Kidney capillary endothelial cell (primary cell): Measurements from ENCODE around the gene SLC34A2.
"Not testable (repeated sequence)": the region's sequence is repeated elsewhere in the genome, so short reads cannot be mapped to it uniquely, and the experiment has no call there.

Experiments used
- DNase-seq: peaks from one replicate; pipeline ENCODE4 v3.0.0-alpha.2; 2018; ENCODE audit warnings: low spot score

The SLC34A2 gene

DNA sequence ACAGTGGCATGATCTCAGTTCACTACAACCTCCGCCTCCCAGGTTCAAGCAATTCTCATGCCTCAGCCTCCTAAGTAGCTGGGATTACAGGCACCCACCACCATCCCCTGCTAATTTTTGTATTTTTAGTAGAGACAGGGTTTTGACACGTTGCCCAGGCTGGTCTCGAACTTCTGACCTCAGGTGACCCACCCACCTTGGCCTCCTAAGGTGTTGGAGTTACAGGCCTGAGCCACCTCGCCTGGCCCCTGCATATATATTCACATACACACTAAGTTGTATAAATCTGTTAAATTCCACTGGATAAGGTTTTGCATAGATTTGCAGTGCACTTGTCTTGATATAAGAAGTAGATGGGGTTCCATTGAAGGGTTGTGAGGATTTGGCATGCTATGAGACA, 5.8 kb downstream of the SLC34A2 start:
- not testable (repeated sequence) for DNase-seq

DNA sequence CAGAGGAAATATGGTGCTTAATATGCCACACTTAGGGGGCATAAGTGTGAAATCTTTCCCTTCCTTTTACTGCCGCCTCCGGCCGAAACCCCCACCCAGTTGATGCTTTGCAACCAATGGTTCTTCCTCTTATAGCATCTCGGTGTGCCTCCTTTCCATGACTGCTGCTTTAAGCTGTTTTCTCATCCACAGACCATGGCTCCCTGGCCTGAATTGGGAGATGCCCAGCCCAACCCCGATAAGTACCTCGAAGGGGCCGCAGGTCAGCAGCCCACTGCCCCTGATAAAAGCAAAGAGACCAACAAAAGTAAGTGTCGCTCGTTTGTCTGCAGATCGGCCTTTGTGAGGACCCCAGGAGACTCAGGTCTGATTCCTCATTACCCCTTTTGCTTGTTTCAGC, 6.7 kb downstream of the SLC34A2 start:
- DNase-seq, result no peak

DNA sequence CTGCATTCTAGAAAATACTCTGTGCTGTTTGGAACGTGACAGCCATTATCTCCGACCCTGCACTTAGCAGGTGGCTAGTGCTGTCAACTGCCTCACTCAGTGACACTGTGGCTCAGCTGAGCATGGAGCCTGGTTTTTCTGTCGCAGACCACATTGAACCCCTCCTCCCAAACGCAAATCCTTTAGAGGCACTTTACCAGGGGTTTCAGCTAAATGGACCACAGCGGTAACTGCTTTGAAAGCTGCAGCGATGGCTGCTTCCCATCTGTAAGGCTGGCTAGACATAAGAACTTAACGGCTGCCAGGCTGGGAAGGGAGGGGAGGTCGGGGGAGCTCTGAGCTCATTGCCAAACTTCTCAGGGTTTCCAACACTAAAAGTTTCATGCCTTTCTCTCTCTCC, 8.1 kb downstream of the SLC34A2 start:
- DNase-seq, result no peak

DNA sequence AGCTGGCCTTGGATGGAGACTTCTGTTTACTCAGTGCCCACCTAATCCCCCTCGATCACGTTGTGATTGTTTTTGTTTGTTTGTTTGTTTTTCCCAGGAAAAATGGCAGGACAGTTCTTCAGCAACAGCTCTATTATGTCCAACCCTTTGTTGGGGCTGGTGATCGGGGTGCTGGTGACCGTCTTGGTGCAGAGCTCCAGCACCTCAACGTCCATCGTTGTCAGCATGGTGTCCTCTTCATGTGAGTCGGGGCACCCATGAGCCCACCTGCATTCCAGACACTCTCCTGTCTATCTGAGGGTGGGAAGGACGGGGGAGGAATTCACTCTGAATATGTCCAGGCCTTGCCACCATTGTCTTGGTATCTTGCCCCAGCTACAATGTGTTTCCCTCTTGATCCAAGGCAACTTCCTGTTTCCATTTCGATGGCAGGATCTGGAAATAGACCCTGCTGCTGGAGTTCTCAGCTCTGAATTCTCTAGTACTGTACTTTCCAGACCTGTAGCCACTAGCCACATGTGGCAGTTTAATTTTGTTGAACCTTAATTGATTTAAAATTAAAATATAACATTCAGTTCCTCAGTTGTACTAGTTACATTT, 10.5 kb downstream of the SLC34A2 start:
- no peak for DNase-seq

DNA sequence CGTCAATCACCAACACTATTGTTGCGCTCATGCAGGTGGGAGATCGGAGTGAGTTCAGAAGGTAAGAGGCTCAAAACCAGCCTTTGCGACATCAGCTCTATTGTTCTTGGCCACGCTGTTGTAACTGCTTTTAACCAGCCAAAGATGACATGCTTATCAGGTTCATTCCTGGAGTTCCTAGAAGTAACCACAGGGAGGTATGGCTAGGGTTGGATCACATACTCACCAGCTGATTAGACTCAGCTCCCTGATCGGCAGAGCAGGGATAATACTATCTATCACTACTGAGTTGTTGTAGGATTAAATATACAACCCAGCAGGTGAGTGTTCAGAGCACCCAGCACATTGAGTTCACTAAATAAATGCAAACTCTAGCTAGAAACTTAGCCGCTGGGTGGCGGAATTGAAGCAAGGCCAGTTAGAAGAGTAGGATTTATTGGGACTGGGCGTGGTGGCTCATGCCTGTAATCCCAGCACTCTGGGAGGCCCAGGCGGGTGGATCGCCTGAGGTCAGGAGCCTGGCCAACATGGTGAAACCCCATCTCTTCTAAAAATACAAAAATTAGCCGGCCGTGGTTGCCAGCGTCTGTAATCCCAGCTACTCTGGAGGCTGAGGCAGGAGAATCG, 12.4 kb downstream of the SLC34A2 start:
- no peak for DNase-seq

DNA sequence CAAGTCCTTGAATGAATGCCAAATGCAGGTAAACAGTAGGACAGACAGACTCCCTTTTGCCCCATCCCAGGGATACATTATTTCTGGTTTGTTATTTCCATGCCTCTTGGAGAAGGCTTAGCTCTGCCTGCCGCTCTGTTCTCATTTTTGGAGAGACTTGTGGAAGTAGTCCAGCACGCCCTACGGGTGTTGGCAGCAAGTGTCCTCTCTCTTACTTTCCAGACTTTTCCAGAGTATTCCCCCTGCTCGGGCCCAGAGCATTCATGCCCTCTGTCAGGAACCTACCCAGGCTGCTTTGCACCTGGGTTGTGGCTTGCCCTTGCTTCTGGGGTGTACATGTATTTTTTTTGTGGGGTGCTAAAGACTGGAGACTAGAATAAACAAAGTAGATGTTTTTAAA, 15.3 kb downstream of the SLC34A2 start:
- no peak for DNase-seq

DNA sequence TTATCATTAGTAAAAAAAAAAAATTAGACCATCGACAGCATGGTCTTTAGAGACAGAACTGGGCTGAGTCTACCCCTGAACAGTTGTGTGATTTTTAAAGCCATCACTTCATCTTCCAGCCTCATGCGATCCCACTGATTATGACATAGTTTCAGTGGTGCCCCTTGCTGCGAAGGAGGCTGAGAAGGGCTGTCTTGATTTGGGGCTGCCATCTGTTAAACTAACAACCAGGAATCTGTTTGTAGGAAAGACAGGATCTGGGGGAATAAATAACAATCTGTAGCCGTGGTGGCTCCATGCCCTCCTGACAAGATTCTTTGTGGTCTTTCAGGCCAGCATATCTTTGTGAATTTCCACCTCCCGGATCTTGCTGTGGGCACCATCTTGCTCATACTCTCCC, 17.1 kb downstream of the SLC34A2 start:
- DNase-seq, result no peak

DNA sequence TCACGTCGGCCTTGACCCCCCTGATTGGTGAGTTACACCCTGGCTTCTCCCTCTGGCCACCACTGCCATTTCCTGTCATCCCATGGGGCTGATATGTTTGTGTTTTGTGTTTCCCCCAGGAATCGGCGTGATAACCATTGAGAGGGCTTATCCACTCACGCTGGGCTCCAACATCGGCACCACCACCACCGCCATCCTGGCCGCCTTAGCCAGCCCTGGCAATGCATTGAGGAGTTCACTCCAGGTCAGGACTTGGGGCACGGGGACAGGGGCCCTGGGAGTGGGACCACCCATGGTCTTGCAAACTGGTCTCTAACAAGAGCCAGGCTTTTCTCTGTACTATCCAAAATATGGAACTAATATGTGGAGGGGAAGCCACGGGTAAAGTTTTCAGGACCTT, 18.7 kb downstream of the SLC34A2 start:
- DNase-seq, result no peak

DNA sequence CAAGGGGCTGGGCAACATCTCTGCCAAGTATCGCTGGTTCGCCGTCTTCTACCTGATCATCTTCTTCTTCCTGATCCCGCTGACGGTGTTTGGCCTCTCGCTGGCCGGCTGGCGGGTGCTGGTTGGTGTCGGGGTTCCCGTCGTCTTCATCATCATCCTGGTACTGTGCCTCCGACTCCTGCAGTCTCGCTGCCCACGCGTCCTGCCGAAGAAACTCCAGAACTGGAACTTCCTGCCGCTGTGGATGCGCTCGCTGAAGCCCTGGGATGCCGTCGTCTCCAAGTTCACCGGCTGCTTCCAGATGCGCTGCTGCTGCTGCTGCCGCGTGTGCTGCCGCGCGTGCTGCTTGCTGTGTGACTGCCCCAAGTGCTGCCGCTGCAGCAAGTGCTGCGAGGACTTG, 20.6 kb downstream of the SLC34A2 start:
- DNase-seq, result no peak

DNA sequence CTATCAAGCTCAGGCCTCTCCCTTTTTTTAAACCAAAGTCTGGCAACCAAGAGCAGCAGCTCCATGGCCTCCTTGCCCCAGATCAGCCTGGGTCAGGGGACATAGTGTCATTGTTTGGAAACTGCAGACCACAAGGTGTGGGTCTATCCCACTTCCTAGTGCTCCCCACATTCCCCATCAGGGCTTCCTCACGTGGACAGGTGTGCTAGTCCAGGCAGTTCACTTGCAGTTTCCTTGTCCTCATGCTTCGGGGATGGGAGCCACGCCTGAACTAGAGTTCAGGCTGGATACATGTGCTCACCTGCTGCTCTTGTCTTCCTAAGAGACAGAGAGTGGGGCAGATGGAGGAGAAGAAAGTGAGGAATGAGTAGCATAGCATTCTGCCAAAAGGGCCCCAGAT, 21.5 kb downstream of the SLC34A2 start:
- DNase-seq, result no peak

DNA sequence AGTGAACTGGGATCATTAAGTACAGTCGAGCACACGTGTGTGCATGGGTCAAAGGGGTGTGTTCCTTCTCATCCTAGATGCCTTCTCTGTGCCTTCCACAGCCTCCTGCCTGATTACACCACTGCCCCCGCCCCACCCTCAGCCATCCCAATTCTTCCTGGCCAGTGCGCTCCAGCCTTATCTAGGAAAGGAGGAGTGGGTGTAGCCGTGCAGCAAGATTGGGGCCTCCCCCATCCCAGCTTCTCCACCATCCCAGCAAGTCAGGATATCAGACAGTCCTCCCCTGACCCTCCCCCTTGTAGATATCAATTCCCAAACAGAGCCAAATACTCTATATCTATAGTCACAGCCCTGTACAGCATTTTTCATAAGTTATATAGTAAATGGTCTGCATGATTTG, 22.3 kb downstream of the SLC34A2 start:
- no peak for DNase-seq

DNA sequence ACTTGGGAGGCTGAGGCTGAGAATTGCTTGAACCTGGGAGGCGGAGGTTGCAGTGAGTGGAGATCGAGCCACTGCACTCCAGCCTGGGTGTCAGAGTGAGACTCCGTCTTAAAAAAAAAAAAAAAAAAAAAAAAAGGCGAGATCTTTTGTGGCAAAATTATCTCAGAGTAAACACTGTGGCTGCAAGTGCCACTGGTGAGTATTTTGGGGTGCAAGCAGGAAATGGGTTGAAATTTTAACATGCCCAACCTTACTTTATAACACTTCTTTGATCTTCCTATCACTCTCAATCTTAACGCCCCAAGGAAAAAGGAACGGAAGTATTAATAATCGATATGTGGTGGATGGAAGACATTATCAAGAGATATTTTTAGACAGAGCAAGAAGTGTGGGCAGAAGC, 32.1 kb downstream of the SLC34A2 start:
- no peak for DNase-seq

DNA sequence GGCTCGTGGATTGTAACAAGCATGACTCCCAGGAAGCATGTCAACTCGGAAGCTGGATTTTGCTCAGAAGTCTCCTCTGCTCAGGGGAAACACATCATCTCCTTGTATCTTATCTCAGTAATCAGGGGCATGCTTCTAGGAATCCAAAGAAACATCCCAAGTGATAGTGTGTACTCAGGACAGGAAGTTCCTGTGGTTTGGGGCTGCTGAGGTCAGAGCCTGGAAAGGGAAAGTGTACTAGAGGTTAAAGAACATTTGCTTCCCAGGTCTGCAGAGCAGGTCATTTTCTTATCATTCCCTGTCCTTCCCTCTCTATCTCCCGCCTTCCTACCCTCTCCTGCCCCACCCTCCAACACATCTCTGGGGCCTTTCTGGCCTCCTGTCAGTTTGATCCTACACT, 38.8 kb downstream of the SLC34A2 start:
- no peak for DNase-seq

DNA sequence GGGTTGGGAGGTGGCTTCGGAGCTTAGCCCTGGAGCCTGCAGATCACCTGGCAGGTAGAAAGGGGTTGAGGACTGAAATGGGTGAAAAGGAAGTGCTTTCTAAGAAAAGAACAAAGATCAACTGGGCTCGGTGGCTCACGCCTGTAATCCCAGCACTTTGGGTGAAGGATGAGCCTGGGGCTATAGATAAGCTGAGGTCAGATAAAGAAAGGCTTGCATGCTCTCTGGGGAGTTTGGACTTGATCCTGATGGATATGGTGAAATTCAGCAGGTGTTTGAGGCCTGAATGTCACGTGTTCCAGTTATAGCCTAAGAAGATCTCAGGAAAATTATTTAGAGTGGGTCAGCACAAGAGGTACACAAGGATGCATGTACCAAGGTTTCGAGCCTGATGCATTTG, 40.8 kb downstream of the SLC34A2 start:
- no peak for DNase-seq

DNA sequence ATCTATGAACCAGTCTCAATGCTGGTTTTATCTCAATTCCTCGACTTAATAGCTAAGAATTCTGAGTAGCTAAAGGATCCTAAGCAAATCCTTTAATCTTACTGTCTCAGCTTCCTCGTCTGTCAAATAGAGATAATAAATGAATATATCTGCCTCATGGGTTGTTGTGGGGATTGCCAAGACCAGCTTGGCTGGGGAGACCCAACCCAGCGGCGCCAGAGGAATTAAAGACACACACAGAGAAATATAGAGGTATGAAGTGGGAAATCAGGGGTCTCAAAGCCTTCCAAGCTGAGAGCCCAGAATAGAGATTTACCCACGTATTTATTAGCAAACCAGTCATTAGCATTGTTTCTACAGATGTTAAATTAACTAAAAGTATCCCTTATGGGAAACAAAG, 41.9 kb downstream of the SLC34A2 start:
- no peak for DNase-seq

DNA sequence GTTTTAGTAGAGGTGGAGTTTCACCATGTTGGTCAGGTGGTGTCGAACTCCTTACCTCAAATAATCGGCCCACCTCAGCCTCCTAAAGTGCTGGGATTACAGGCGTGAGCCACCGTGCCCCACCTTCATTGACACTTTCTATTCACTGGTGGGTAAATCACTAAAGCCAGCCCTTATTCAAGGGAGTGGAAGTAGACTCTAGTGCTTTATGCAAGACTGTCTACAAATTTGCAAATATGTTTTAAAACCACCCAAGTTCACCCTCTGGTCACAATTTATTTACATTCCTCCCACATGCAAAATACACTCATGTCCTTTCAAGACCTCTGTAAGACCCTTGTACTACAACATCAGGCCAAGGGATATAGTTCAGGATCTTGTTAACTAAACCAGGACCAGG, 45.0 kb downstream of the SLC34A2 start:
- no peak for DNase-seq

DNA sequence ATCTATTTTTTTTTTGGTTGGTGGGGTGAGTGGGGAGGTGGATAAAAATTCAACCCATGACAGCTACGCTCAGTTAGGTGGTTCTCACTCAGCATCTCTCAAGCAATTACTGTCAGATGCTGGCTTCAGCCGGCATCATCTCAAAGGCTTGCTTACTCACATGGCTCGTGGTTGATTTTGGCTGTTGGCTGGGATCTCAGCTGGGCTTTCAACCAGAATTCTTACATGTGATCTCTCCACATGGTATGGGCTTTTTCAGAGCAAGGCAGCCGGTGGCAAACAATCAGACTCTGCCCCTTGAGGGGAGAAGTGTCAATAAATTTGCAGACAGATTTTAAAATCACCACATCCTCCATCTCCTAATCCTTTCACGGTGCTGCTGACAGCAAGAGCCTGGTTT, 47.2 kb downstream of the SLC34A2 start:
- no peak for DNase-seq

DNA sequence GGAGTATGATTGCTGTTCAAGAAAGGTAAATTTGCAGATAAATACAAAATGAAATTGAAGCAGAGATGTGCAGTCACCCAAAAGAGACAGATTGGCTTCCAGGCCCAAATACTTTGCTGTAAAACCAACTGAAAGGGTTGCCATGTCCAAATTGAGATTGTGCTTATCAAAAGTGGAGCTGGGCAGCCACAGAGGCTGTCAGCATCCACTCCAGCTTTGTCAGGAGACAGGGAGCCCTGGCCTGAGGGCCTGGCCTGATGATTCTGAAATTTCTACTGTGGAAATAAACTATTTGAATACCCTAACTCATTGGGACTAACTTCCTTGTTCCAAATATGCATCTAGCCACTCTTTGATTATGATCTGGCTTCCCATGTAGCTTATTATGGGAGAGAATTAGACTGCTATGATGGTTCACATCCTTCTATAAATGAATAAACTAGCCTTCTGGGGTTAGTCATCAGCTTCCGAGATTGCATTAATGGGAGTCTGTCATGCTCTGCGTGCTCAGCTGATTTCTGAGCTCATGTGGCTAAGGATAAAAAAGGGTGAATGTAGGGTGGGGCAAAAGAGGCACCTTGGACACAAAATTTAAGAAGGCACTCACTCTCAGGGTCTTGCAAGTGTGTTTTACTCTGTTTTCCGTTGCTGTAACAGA, 48.2 kb downstream of the SLC34A2 start:
- no peak for DNase-seq

DNA sequence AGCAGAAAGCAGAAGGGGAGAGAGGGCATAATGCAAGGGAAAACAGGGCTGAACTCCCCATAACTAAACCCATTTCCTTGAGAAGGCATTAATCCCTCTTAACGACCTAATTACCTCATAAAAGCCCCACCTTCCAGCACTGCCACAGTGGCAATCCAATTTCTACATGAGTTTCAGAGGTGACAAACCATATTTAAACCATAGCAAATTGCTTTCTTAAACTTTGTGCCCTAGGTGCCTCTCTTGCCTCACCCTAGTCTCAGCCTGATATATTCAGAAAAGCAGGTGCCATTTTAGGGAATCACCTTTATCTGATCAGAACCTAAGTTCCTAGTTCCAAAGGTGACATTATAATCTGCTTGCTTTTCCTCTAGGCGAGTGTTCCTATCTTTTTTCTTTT, 48.9 kb downstream of the SLC34A2 start:
- no peak for DNase-seq

DNA sequence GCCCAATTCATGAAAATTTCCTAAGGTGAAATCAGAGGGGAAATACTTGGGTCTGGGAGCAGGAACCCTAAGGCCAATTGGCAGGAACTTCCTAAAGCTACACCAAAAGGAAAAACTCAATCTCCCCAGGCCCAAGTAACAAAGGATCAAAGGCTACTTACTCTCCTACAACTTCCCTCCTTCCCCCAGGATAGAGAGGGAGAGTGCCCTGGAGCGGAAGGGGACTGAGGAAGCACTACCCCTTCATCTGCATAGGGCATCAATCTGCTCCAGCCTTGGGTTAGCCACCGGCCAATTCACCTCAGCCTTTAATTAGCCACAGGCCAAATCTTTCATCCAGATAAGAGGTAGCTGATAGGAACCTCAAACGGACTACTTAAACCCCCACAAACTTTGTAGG, 55.0 kb downstream of the SLC34A2 start:
- DNase-seq, result no peak

DNA sequence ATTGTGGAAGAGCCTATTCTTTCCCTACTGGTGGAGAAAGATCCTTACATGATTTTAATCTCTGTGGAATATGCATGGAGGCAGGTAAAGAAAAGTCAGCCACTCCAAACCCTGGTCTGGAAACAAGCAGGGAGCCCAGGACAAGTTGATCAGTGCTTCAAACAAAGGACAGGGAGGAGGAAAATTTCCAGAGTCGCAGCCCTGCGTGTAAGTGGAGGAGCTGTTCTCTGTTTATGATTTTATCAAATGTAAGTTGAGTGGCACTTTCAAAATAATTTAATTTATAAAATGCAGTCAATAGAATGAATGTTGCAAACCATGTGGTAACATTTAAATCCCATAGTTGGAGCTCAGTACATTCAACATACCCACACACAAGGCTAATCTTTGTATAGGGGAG, 57.0 kb downstream of the SLC34A2 start:
- DNase-seq, result no peak

DNA sequence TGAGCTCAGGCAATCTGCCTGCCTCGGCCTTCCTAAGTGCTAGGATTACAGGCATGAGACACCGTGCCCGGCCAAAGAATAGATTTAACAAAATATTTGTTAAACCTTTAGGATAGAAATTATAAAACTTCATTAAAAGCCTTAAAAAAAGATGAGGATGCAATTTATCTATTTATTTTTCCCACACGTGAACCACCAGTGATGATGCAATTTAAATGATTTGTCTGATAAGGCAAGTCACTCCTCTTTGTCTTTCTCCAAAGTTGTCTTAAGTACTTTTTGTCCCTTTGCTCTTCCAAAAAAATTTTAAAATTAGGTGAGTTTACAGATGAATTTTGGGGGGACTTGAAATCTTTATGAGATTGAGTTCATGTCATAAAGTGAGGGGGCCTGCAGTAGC, 58.2 kb downstream of the SLC34A2 start:
- no peak for DNase-seq

DNA sequence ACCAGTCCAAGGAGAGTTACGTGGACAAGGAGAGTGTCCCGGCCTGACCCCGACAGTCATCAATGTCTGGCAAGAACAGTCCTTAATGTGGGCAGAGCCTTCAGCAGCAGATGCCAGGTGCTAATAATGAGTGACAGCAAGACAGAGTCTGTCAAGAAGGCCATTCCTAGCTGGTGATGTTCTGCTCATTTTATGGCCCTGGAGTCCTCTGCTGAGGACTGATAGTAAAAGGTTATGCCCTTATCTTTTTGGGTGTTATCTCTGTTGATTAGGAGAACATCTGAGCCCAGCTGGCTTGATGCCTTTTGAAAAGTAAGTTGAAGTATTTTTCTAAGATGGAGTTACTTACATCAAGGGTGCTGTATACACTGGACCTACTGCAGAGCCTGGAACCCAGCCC, 67.3 kb downstream of the SLC34A2 start:
- no peak for DNase-seq

DNA sequence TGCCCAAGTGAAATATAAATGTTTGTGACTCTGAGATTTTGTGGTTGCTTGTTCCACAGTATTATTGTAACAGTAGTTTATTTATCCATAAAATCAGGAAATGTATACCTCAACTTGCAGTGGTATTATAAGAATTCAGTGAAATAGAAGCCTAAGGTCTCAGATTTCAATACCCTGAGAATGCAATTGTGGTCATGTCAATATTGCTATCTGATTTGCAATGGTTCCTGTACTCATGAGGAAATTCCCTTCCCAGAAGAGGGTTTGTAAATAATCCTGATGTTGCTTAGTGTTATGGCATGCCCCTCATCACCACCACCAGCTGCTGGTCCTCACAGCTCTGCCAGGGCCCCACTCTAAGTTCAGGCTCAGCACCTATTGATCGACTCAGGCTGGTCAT, 67.8 kb downstream of the SLC34A2 start:
- no peak for DNase-seq
